Activated T-cell treated with anti-CD3 and anti-CD28 coated beads for 24 hours (primary cell): Measurements from ENCODE around the gene APOA1.
A peak's percentile ranks its signal among the peaks of the same experiment; 100 is the strongest.
"Not testable (repeated sequence)": the region's sequence is repeated elsewhere in the genome, so short reads cannot be mapped to it uniquely, and the experiment has no call there.

ENCODE experiments used
- DNase-seq: peaks from one replicate; pipeline ENCODE4 v3.0.0-alpha.2; 2020; ENCODE audit warnings: low read depth

Gene APOA1

GRCh38 chr11:116857936-116858335 lies 20.5 kb upstream of the APOA1 start:
- DNase-seq, result no peak

GRCh38 chr11:116857316-116857715 lies 19.9 kb upstream of the APOA1 start:
- DNase-seq, result no peak

- DNase-seq, result no peak
Observed at GRCh38 chr11:116856423-116856822, 19.0 kb upstream of the APOA1 start.

- no peak for DNase-seq
Observed at GRCh38 chr11:116855413-116855812, 18.0 kb upstream of the APOA1 start.

- DNase-seq, result peak; percentile 50
Observed at GRCh38 chr11:116853461-116854073, 16.1 kb upstream of the APOA1 start.

GRCh38 chr11:116852261-116853031 lies 15.0 kb upstream of the APOA1 start:
- DNase-seq, result no peak

GRCh38 chr11:116851626-116852025 lies 14.2 kb upstream of the APOA1 start:
- DNase-seq, result peak; percentile 32

GRCh38 chr11:116849486-116849885 lies 12.1 kb upstream of the APOA1 start:
- no peak for DNase-seq

- no peak for DNase-seq
Observed at GRCh38 chr11:116849060-116849459, 11.6 kb upstream of the APOA1 start.

- no peak for DNase-seq
Observed at GRCh38 chr11:116847612-116848011, 10.2 kb upstream of the APOA1 start.

- no peak for DNase-seq
Observed at GRCh38 chr11:116844722-116845121, 7.3 kb upstream of the APOA1 start.

- no peak for DNase-seq
Observed at GRCh38 chr11:116843661-116844060, 6.2 kb upstream of the APOA1 start.

GRCh38 chr11:116842909-116843308 lies 5.5 kb upstream of the APOA1 start:
- DNase-seq, result no peak

GRCh38 chr11:116842117-116842516 lies 4.7 kb upstream of the APOA1 start:
- no peak for DNase-seq

- DNase-seq, result no peak
Observed at GRCh38 chr11:116840746-116841296, 3.4 kb upstream of the APOA1 start.

- no peak for DNase-seq
Observed at GRCh38 chr11:116840224-116840745, 2.9 kb upstream of the APOA1 start.

- no peak for DNase-seq
Observed at GRCh38 chr11:116838321-116839084, 1.1 kb upstream of the APOA1 start.

- no peak for DNase-seq
Observed at GRCh38 chr11:116836632-116836991, 810 bp downstream of the APOA1 start.

GRCh38 chr11:116835791-116836631 lies 1.4 kb downstream of the APOA1 start:
- DNase-seq, result peak; percentile 71

- no peak for DNase-seq
Observed at GRCh38 chr11:116835042-116835772, 2.2 kb downstream of the APOA1 start.

- DNase-seq, result not testable (repeated sequence)
Observed at GRCh38 chr11:116834535-116835041, 2.8 kb downstream of the APOA1 start.
